HG03354 (cell line): ENCODE measurements around the gene CDK5.

Experiments used
- ATAC-seq: cut with Tn5 transposase; IDR thresholded peaks from one replicate; pipeline ENCODE4 v1.9.1; 2021; ENCODE audit warnings: mild to moderate bottlenecking; ENCODE audit not compliant: unreplicated experiment, poor library complexity, severe bottlenecking

Gene CDK5

GRCh38 chr7:151075662-151075971, 17.9 kb upstream of the CDK5 start:
- no peak for ATAC-seq

DNA sequence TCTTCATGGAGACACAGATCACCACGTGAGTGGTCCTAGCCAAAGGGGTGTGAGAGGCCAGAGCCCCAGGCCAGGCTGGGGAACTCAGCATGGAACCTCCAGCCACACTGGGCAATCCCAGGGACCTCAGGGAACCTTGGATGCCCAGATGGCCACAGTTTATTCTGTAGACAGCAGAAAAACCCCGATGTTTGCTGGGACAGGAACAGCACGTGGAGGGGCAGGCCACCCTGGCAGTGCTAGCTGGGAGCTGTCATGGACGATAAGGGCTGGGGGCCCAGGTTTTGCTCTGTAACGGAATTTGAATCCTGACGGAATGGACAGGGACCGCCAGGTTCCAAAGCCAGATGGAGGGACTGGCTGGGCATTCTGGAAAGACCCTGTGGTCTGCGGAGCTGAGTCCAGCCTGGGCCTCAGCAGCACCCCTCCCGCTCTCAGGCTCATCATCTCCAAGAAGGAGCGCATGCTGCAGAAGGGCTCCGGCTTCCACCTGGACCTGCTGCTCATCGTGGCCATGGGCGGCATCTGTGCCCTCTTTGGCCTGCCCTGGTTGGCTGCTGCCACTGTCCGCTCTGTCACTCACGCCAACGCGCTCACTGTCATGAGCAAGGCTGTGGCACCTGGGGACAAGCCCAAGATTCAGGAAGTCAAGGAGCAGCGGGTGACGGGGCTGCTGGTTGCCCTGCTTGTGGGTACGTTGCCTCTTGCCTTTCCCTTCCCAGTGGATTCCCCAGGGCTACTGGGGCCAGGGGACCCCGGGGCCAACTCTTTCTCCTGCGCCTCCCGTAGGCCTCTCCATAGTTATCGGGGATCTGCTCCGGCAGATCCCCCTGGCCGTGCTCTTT, 17.3 kb upstream of the CDK5 start:
- ATAC-seq, result no peak

DNA sequence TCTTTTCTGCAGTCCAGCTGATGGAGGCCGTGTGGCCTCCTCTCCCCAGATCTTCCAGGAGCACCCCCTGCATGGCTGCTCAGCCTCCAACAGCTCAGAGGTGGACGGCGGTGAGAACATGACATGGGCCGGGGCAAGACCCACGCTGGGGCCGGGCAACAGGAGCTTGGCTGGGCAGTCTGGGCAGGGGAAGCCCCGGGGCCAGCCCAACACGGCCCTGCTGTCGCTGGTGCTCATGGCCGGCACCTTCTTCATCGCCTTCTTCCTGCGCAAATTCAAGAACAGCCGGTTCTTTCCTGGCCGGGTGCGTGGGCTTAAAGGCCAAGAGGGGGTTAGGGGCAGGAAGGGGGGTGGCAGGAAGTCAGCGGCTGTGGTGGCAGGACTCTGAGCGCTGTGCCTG, 16.3 kb upstream of the CDK5 start:
- ATAC-seq, result no peak

- no peak for ATAC-seq
Measured at GRCh38 chr7:151071032-151071866, 13.6 kb upstream of the CDK5 start.

GRCh38 chr7:151070574-151070960, 12.9 kb upstream of the CDK5 start:
- ATAC-seq, result no peak

DNA sequence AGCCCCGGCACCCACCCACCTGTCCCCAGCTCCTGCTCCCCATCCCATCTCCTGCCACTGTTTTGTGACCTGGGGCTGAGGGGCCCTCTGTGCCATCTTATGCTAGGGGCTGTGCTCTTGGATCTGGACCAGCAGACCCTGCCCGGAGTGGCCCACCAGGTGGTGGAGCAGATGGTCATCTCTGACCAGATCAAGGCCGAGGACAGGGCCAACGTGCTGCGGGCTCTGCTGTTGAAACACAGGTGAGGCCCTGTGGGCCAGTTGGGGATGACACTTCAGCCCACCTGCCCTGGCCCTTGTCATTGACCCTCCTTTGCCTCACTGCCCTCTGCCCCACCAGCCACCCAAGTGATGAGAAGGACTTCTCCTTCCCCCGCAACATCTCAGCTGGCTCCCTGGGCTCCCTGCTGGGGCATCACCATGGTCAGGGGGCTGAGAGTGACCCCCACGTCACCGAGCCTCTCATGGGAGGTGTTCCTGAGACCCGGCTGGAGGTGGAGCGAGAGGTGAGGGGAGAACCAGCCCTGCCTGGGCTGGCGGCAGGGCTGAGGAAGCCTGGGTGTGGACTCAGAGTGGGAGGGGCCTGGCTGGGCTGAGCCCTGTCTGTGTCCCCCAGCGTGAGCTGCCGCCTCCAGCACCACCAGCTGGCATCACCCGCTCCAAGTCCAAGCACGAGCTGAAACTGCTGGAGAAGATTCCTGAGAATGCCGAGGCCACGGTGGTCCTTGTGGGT, 12.3 kb upstream of the CDK5 start:
- no peak for ATAC-seq

DNA sequence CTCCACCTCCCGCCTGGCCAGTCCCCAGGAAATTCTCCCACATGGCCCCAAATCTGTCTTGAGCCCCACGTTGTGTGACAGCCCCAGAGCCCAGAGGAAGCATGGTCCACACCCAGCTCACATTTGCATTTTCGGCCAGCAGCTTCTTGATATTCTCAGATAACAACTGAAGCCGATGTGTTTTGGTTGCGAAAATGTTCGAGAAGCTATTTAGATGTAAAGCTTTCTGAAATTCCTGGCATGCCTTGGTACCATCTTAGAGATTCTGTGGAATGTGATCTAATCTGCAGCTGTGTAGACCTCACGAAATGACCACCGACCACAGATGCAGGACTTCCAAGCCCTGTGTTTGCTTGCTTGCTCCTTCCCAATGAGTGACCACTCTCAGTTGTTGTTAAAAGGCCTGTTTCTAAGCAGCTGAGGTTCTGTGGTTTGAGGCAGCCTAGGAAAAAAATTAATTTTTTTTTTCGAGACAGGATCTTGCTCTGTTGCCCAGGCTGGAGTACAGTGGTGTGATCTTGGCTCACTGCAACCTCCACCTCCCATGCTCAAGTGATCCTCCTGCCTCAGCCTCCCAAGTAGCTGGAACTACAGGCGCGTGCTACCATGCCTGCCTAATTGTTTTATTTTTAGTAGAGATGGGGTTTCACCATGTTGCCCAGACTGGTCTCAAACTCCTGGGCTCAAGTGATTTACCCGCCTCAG, 10.5 kb upstream of the CDK5 start:
- no peak for ATAC-seq

DNA sequence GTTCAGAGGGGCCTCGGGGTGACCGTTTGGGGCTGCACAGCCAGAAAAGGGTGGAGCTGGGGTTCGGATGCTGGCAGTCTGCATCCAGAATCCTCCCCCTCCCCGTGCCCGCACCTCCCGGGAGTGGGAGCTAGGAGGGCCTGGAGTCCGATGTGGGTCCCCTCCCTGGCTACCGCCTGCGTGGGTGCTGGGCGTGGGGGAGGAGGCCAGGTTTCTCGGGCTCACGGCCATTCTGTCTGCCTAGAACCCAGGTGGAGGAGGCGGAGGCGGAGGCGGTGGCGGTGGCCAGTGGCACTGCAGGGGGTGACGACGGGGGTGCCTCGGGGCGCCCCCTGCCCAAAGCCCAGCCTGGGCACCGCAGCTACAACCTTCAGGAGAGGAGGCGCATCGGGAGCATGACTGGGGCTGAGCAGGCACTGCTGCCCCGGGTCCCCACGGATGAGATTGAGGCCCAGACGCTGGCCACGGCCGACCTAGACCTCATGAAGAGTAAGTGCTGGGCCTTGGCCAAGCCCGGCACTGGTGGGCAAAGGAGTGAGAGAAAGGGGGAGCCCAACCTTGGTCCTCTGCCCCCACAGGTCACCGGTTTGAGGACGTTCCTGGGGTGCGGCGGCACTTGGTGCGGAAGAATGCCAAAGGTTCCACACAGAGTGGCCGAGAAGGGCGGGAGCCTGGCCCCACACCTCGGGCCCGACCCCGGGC, 8.7 kb upstream of the CDK5 start:
- ATAC-seq, result no peak

GRCh38 chr7:151065516-151065915, 7.8 kb upstream of the CDK5 start:
- ATAC-seq, result no peak

DNA sequence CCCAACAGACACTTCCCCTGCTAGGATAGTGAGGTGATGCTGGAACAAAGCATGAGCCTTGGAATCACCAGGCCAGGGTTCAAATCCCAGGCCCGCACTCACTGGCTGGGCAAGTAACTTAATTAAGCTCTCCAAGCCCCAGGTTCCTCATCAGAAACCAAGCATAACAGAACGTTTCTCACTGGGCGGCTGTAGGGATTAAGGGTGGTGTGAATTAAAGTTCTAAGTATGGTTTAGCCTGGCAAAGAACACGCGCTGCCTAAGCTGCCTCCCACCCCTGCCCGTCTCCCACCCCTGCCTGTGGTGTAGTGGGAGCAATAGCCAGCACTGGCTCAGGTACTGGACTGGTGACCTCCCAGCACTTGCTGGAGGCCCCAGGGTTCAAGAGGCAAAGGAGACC, 7.3 kb upstream of the CDK5 start:
- no peak for ATAC-seq

DNA sequence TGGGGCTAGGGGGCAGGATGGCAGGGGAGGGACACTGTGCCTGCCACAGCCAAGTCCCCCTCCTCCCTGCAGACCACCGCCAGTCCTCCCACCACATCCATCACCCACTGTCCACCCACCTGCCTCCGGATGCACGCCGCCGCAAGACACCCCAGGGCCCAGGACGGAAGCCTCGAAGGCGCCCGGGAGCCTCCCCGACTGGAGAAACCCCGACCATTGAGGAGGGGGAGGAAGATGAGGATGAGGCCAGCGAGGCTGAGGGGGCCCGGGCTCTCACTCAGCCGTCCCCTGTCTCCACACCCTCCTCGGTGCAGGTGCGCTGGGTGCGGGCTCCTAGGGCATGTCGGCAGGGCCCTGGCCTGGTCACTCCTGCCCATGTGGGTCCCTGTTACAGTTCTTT, 6.8 kb upstream of the CDK5 start:
- no peak for ATAC-seq

DNA sequence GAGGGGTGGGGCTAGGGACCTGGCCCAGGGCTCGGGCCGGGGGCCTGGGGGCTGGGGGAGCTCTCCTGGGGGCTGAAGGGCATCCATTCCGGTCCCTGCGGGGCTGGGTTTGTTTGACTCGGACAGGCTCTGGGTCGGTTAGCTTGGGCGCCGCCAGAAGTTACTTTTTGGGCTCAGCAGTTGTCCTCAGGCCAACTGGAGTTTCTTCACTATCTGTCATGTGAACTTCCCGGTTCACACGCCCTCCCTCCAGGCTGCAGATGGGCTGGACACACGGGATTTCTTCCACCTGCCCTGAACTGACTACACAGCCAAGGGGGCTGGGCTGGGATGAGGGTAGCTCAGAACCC, 5.5 kb upstream of the CDK5 start:
- ATAC-seq, result no peak

GRCh38 chr7:151062399-151063211, 4.9 kb upstream of the CDK5 start:
- ATAC-seq, result no peak

- ATAC-seq, result no peak
Measured at GRCh38 chr7:151062111-151062398, 4.4 kb upstream of the CDK5 start.

DNA sequence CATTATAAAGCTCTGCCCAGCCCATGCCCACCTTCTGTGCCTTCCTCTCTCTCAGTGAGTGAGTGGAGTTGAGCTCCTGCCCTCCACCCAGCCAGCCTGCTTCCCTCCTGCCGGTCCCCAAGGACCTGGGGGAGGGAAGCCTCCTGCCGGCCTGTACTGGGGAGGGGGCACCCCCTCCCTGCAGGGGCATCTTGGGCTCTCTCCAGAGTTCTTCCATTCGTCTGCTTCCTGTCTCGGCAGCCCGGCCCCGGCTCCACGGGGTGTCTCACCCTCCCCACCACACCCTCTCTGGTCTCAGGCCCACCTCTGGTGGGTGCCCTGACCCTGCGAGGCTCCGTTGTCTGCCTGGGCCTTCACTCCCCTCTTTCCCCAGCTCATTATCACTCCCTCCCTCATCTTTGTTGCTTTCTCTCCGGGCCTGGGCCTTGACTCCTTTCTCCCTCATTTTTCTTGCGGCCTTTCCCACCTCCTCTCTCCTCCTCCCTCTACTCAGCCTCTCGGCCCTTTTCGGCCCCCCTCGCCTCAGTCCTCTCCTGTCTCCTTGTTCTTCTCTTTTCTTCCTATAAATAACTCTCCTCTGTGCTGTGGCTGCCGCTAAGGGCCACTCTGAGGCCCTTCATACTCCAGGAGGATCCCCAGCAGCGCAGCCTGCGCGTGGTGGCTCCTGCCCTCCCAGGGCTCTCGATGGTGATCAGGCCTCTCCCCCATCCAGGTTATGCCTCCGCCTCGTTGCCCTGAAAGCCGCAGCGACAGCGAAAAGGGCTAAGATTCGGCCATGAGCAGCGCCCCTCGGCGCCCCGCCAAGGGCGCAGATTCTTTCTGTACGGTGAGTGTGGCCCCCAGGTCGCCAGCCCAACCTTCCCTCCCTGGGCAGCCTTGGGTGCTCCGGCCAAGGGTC, 3.8 kb upstream of the CDK5 start:
- ATAC-seq, result no peak

DNA sequence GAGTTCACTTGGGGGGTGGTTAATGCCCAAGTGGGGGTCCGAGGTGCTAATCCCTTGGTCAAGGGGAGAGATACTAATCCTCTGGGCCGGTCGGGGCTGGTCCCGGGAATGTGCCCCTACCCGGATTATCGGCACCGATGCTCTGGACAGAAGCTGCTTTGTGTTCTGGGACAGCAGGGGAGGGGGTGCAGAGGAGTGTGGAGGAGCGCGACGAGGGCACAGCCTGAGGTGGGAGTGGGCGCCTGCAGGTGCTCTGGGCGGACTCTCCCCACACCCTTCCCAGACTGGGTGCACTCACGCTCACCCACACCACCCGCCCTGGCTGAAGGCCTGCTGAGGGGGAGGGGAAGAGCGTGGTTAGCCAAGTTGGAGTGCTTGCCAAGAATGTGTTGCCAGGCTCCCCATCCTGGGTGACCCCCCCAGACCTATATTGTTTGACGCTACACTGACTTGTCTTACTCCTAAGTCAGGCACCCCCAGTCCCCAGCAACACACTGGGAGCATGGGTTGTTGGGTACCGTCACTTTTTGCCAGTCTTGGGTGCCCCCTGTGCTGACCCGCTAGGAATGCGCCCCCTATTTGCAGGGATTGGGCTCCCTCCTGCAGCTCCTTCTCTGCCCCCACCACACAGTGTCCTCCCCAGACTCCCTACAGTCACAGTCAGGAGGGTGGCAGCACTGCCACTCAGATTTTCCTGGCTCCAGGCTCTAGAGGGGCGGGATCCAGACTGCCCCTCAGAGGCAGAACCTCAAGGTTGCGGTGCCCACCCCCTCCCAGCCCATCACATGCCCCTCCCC, 2.9 kb upstream of the CDK5 start:
- no peak for ATAC-seq

DNA sequence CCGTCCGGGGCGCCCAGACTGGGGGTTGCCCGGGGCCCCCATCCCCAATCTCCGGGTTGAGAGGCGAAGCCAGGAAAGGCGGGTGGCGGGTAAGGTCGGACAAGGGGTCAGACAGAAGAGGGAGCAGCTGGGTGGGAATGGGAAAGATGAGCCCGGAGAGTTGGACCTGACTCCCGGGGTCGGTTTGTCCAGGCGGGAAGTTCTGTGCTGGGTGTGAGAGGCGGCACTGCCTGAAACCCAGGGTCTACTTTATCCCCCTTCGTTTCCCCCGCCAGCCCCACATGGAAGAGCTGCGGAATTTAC, 2.4 kb upstream of the CDK5 start:
- no peak for ATAC-seq
